Left renal cortex interstitium (tissue), 4 donors: Measurements from ENCODE around the gene NAT16. TPM values are rescaled to one million over a fixed set of nuclear protein-coding genes. Genes with fewer than 3 reads are reported as not detected.

ENCODE experiments used
- DNase-seq, 4 donors: peaks; one replicate each; pipeline ENCODE4 v3.0.0-alpha.2; 2013; ENCODE audit warnings: low read depth in 4 of 4, low spot score in 2 of 4, missing footprints in 1 of 4
- polyA plus RNA-seq, 4 donors: library from polyadenylated mRNA; unstranded; fragments of 120-200 nt; gene quantifications; one replicate each; pipeline ENCODE4 v1.2.1, GENCODE V29; 2013; ENCODE audit not compliant: insufficient read length in 4 of 4

The NAT16 gene
- polyA plus RNA-seq, 4 donors = 0.09 to 0.10 TPM; not detected in 2

- DNase-seq = no peak
Observed at GRCh38 chr7:101162551-101163278, 17.4 kb downstream of the NAT16 start.

GRCh38 chr7:101161692-101162471, 18.2 kb downstream of the NAT16 start:
- DNase-seq = no peak

DNA sequence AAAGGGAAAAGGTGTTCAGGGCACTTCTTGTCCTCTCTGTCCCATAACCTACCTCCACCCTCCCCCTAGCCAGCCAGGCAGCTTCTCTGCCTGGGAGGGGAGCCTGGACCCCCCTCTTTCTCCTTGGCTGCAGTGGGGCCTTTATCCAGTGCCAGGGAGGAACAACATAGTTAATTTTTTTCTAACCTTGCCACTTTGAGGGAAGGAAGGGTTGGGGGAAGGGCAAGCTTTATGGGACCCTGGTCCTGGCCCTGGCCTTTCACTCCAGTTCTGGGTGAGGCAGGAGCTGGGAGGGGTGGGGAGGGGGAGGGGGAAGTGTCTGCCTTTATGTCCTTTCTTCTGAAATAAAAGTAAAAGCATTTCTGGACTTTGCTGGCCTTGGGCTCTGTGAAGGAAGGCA, 19.2 kb downstream of the NAT16 start:
- no peak for DNase-seq

DNA sequence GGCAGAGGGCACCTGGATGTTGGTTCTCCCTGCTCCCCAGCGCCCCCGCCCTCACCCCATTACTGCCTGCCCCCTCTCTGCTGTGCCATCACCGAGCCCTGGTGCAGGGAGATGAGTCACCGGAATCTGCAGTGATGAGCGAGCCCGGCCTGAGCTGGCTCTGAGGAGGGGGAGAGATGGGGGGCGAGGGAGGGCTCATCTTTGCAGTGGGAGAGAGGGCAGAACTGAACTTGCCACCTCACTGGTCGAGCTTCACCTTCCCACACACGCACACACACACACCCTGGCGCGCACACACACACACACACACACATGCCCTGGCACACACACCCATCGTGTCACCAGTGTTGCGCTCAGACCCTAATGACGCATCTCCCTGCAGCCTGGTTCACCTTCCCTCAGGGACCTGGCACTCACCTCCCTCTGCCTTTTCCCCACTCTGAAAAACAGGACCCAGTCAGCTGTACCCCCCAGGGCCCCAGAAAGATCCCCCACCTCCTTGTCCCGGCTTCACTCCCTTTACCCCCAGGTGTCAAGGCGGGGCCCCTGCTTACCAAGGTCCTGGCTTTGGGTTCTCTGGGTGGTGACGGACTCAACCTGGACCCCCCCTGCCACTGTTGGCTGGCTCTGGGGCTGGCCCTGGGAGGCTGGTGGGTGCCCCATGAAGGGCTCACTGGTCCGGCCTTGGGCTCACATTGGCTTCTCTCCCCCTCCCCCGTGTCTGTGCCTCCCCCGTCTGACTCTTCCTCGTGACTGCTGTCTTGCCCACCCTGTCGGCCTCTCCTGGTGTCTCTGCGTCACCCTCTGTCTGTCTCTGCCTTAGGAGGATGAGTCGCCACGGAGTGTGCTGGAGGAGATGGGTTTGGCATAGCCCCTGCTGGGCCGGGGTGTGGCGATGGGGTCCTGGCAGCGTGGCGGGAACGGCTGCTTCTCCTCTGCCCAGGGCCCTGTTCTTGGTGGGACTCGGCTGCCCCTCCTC, 20.1 kb downstream of the NAT16 start:
- no peak for DNase-seq

DNA sequence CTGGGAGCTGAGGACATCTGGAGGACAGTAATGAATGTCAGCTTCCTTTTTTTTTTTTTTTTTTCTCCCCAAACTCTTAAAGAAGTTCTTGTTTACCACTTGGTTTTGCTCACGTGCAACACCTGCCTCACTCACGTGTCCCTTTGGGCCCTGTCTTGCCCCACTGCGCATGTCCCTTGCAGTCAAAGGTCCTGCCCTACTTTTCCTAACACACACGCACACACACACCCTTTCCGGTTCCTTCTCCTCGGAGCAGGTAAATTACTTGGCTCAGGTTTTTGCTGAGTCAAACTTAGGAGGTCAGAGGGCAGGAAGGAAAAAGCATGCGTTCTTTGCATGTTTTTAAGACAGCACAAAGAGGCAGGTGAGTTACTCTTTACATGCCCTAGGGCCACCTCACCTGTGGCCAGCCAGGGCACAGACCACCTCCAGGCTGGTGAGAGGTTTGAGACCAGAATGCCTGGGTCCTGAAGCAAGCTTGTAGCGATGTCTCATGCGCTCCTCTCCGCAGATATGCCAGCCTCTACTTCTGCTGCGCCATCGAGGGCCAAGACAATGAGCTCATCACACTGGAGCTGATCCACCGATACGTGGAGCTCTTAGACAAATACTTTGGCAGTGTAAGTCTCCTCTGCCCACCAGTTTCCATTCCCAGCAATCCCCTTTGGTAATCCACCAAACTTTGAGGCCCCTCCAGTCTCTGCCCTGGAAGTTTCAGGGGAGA, 23.1 kb downstream of the NAT16 start:
- DNase-seq = no peak

DNA sequence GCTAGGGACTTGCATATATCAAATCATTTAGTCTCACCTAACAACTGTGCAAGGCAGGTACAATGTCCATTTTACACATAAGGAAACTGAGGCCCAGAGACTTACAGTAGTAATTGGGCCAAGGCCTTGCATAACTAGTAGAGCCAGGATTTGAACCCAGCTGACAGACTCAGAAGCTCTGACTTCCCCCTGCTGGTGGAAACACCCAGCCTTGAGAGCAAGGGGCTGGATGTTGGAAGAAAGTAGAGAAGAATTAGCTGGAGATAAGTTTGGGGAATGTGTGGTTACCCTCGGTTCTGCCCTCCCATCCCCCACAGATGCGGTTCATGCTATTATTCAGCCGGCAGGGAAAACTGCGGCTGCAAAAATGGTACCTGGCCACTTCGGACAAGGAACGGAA, 23.8 kb downstream of the NAT16 start:
- DNase-seq = no peak

DNA sequence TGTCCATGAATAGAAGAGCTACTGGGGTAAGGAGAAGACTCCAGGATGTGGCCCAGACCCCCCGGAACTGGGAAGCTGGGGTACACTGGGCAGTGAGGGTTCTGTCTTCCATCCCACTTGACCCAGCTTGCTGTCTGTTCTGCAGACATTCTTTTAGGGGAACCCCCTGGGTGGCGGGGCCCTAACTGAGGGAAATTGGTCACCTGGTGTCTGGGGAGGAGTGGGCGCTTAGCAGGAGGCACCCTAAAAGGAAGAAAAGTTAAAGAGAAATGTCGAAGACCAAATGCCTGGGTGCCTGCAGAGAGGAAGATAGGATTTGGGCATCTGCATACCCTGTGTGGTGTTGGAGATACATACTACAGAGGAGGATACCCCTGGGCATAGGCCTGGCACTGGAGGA, 24.8 kb downstream of the NAT16 start:
- no peak for DNase-seq

- DNase-seq = no peak
Observed at GRCh38 chr7:101154693-101155102, 25.4 kb downstream of the NAT16 start.

GRCh38 chr7:101153969-101154692, 26.0 kb downstream of the NAT16 start, which contains the start of gene AP1S1:
AP1S1 (plus strand) TSS chr7:101154476; CDS start chr7:101154515, 39 bp downstream.
- DNase-seq = peak; percentile 85 to 90 (median 88)

- DNase-seq = no peak
Observed at GRCh38 chr7:101151908-101152651, 28.0 kb downstream of the NAT16 start.

DNA sequence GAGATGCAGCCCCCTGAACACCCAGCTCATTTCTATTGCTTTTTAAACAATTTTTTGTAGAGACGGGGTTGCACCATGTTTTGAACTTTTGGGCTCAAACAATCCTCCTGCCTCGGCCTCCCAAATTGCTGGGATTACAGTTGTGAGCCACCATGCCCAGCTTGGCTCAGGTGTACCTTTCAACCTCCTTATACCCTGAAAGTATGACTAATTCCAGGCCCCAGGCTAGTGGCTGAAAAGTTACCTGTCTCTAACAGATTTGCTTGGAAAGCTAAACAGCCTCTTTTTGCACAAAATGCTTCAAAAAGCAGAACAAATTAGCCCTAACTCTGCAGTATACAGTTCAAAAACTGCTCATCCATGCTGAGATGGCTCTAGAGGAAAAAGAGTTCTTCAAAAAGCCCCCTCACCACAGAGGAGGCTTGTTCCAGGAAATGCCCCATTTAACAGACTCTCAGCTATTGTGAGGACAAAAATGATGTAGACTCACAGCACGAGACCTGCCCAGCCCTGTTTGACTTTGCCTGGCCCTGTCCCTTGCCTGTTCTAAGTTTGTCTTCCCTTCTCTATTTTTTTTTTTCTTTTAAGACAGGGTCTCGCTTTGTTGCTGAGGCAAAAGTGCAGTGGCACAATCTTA, 39.2 kb downstream of the NAT16 start:
- DNase-seq = no peak

GRCh38 chr7:101140339-101140699, 39.8 kb downstream of the NAT16 start:
- DNase-seq = no peak

DNA sequence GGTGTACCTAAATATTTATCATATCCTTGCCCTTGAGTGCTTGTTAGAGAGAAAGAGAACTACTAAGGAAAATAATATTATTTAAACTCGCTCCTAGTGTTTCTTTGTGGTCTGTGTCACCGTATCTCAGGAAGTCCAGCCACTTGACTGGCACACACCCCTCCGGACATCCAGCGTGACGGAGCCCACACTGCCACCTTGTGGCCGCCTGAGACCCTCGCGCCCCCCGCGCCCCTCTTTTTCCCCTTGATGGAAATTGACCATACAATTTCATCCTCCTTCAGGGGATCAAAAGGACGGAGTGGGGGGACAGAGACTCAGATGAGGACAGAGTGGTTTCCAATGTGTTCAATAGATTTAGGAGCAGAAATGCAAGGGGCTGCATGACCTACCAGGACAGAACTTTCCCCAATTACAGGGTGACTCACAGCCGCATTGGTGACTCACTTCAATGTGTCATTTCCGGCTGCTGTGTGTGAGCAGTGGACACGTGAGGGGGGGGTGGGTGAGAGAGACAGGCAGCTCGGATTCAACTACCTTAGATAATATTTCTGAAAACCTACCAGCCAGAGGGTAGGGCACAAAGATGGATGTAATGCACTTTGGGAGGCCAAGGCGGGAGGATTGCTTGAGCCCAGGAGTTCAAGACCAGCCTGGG, 41.8 kb downstream of the NAT16 start:
- DNase-seq = no peak

- no peak for DNase-seq
Observed at GRCh38 chr7:101137651-101138212, 42.4 kb downstream of the NAT16 start.

DNA sequence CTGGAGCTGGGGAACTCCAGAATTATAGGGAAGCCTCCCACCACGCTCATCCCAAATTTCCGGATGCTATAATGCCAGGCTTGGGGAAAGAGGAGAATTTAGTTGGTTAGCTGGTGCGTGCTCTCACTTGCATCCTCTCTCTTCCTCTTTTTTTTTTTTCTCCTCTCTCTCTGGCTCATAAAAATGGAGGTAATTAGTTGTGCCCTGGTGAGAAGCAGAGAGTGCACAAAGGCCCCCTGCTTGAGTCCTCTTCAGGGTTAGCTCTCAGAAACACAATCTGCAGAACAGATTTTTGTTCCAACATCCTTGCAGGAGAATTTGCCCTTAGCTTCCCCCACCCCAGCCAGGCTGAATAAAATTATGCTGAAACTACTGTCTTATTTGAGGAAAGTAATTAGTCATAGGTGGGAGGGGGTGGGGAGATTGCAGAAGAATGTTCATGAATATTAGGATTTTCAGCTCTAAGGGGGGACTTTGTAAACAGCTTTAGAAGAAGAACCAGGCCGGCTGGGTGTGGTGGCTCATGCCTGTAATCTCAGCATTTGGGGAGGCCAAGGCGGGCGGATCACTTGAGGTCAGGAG, 45.6 kb downstream of the NAT16 start:
- DNase-seq = no peak

DNA sequence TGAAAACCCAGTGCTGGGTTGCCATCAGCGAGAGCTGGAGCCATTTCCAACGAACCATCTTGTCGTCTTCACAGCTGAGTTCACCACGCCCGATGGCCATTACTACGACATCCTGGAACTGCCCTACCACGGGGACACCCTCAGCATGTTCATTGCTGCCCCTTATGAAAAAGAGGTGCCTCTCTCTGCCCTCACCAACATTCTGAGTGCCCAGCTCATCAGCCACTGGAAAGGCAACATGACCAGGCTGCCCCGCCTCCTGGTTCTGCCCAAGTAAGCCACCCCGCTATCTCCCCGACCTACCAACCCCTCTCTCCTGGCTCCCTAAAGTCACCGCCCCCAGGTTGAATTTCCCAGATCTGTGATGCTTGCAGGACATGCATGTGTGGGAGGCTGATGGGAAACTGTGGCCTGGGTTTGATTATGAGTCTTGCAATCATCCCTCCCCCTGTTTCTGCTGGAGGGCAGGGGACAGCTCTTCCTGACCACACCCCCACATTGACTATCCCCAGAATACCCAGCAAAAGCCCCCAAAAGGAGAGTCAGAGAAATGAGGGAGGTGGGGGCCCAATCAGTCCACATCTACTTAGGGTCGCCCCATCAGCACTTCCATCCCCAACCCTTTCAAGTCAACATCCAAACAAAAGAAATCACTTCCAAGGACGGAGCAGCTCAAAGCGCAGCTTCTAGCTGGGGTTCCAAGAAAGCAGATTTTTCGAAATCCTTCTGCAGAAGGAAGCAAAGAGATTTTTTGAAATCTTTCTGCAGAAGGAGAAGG, 46.3 kb downstream of the NAT16 start:
- DNase-seq = no peak
